GM12872 (cell line): ENCODE measurements around the gene C11orf71.
A peak's percentile ranks its signal among the peaks of the same experiment; 100 is the strongest.

ENCODE experiments used
- TF ChIP-seq, protein P1 (sequence below): IDR thresholded peaks from 3 replicates; pipeline ENCODE4 v1.5.1; 2011; ENCODE audit warnings: low read depth, mild to moderate bottlenecking, low read length, moderate library complexity; ENCODE audit not compliant: insufficient read depth

Gene C11orf71

GRCh38 chr11:114440971-114441763, 40.9 kb upstream of the C11orf71 start:
- TF ChIP-seq, protein P1, sequence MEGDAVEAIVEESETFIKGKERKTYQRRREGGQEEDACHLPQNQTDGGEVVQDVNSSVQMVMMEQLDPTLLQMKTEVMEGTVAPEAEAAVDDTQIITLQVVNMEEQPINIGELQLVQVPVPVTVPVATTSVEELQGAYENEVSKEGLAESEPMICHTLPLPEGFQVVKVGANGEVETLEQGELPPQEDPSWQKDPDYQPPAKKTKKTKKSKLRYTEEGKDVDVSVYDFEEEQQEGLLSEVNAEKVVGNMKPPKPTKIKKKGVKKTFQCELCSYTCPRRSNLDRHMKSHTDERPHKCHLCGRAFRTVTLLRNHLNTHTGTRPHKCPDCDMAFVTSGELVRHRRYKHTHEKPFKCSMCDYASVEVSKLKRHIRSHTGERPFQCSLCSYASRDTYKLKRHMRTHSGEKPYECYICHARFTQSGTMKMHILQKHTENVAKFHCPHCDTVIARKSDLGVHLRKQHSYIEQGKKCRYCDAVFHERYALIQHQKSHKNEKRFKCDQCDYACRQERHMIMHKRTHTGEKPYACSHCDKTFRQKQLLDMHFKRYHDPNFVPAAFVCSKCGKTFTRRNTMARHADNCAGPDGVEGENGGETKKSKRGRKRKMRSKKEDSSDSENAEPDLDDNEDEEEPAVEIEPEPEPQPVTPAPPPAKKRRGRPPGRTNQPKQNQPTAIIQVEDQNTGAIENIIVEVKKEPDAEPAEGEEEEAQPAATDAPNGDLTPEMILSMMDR, result no peak

GRCh38 chr11:114440121-114440860, 40.0 kb upstream of the C11orf71 start:
- TF ChIP-seq, protein P1, result no peak

GRCh38 chr11:114439229-114440120, 39.2 kb upstream of the C11orf71 start, which contains the start of gene REXO2:
Gene REXO2 (plus strand): TSS chr11:114439467. CDS start chr11:114439529, 62 bp downstream.
- TF ChIP-seq, protein P1, result peak; percentile 40; the same call in 2 of the 3 replicates

DNA sequence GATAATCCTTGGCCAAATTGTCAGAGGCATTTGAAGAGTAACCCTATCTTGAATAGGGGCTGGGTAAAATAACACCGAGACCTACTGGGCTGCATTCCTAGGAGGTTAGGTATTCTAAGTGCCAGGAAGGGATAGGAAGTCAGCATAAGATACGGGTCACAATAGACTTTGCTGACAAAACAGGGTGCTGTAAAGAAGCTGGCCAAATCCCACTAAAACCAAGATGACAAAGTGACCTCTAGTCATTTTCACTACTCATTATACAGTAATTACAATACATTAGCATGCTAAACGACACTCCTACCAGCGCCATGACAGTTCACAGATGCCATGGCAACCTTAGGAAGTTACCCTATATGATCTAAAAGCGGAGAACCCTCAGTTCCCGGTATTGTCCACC, 38.0 kb upstream of the C11orf71 start:
- TF ChIP-seq, protein P1, result no peak

- TF ChIP-seq, protein P1, result no peak
Observed at GRCh38 chr11:114433376-114433775, 33.1 kb upstream of the C11orf71 start.

GRCh38 chr11:114432893-114433292, 32.6 kb upstream of the C11orf71 start:
- TF ChIP-seq, protein P1, result no peak

- TF ChIP-seq, protein P1, result no peak
Observed at GRCh38 chr11:114430290-114430689, 30.0 kb upstream of the C11orf71 start.
